GM23338 (cell line): ENCODE results near the gene SLC25A47. TPM values are rescaled to one million over a fixed set of nuclear protein-coding genes. Genes with fewer than 3 reads are reported as not detected.
A peak's percentile ranks its signal among the peaks of the same experiment; 100 is the strongest.

Experiments
- ATAC-seq: fragments of 200-7000 bp; cut with Tn5 transposase; 3 replicates; pipeline ENCODE4 v1.9.1; 2020
- DNase-seq: peaks from one replicate; pipeline ENCODE4 v3.0.0-alpha.2; 2015; ENCODE audit warnings: low spot score
- H2AFZ ChIP-seq: fragments of 200-600 bp; sonication (generic); 2 replicates; pipeline ENCODE4 v1.8.0; 2016; ENCODE audit warnings: antibody characterized with exemption, mild to moderate bottlenecking, moderate library complexity
- H3F3A ChIP-seq: fragments of 200-600 bp; sonication (generic); replicated peaks from 2 replicates; pipeline ENCODE4 v1.8.0; 2017; ENCODE audit warnings: antibody characterized with exemption, mixed run types, low read depth
- H3K27ac ChIP-seq: fragments of 200-600 bp; sonication (generic); 2 replicates; pipeline ENCODE4 v1.6.1; 2016; ENCODE audit warnings: low read depth
- H3K27me3 ChIP-seq: fragments of 200-600 bp; sonication (generic); 2 replicates; pipeline ENCODE4 v1.8.0; 2016; ENCODE audit warnings: mild to moderate bottlenecking, mixed run types, moderate library complexity; ENCODE audit not compliant: insufficient read depth
- H3K36me3 ChIP-seq: fragments of 200-600 bp; sonication (generic); 2 replicates; pipeline ENCODE4 v1.8.0; 2016; ENCODE audit warnings: mild to moderate bottlenecking; ENCODE audit not compliant: insufficient read depth
- H3K4me1 ChIP-seq: fragments of 200-600 bp; sonication (generic); 2 replicates; pipeline ENCODE4 v1.8.0; 2016; ENCODE audit warnings: mild to moderate bottlenecking, moderate library complexity; ENCODE audit not compliant: insufficient read depth
- H3K4me2 ChIP-seq: fragments of 200-600 bp; sonication (generic); 2 replicates; pipeline ENCODE4 v1.7.1; 2017; ENCODE audit warnings: mixed run types
- H3K4me3 ChIP-seq: fragments of 200-600 bp; sonication (generic); 2 replicates; pipeline ENCODE4 v1.6.1; 2016; ENCODE audit warnings: mixed run types
- H3K79me2 ChIP-seq: fragments of 200-600 bp; sonication (generic); replicated peaks from 2 replicates; pipeline ENCODE4 v1.8.0; 2017; ENCODE audit warnings: mild to moderate bottlenecking; ENCODE audit not compliant: insufficient read depth
- H3K9me2 ChIP-seq: fragments of 200-600 bp; sonication (generic); 2 replicates; pipeline ENCODE4 v1.8.0; 2017; ENCODE audit not compliant: insufficient read depth
- H4K20me1 ChIP-seq: fragments of 200-600 bp; sonication (generic); replicated peaks from 2 replicates; pipeline ENCODE4 v1.8.0; 2017; ENCODE audit warnings: mild to moderate bottlenecking; ENCODE audit not compliant: insufficient read depth
- H3K27ac Mint-ChIP-seq: 2 replicates; pipeline ENCODE4 v1.8.0; 2020; ENCODE audit warnings: inconsistent platforms, mild to moderate bottlenecking, moderate library complexity, mixed read lengths
- H3K27me3 Mint-ChIP-seq: 3 replicates; pipeline ENCODE4 v1.8.0; 2022; ENCODE audit warnings: low read depth, mild to moderate bottlenecking, moderate library complexity, mixed read lengths, inconsistent platforms; ENCODE audit not compliant: insufficient read depth, poor library complexity
- H3K36me3 Mint-ChIP-seq: 3 replicates; pipeline ENCODE4 v1.8.0; 2021; ENCODE audit warnings: low read depth, mild to moderate bottlenecking, inconsistent platforms, moderate library complexity, mixed read lengths
- H3K4me1 Mint-ChIP-seq: 3 replicates; pipeline ENCODE4 v1.8.0; 2020; ENCODE audit warnings: mild to moderate bottlenecking, inconsistent platforms, mixed read lengths
- H3K4me3 Mint-ChIP-seq: 3 replicates; pipeline ENCODE4 v1.8.0; 2021; ENCODE audit warnings: moderate library complexity, mild to moderate bottlenecking, inconsistent platforms, mixed read lengths
- H3K9me3 Mint-ChIP-seq: 3 replicates; pipeline ENCODE4 v1.8.0; 2020; ENCODE audit warnings: moderate library complexity, mild to moderate bottlenecking, inconsistent platforms, mixed read lengths
- CREB1 ChIP-seq: fragments of 250-450 bp; sonication (Bioruptor Pico); IDR thresholded peaks from 2 replicates; pipeline ENCODE4 v1.5.0; 2020; ENCODE audit warnings: low read depth, mild to moderate bottlenecking, moderate library complexity
- EZH2 ChIP-seq: fragments of 200-600 bp; sonication (generic); IDR thresholded peaks from one replicate; pipeline ENCODE4 v1.8.0; 2017; ENCODE audit warnings: antibody characterized with exemption, mild to moderate bottlenecking, low read depth; ENCODE audit not compliant: unreplicated experiment
- EZH2phosphoT487 ChIP-seq: fragments of 200-600 bp; sonication (generic); IDR thresholded peaks from one replicate; pipeline ENCODE4 v1.8.1; 2018; ENCODE audit warnings: antibody characterized with exemption; ENCODE audit not compliant: unreplicated experiment
- JUNB ChIP-seq: IDR thresholded peaks from one replicate; pipeline ENCODE4 v1.6.1; 2016; ENCODE audit warnings: antibody characterized with exemption; ENCODE audit not compliant: unreplicated experiment
- NANOG ChIP-seq: IDR thresholded peaks from 2 replicates; pipeline ENCODE4 v1.6.1; 2016; ENCODE audit warnings: antibody characterized with exemption, borderline replicate concordance
- POLR2AphosphoS5 ChIP-seq: IDR thresholded peaks from 2 replicates; pipeline ENCODE4 v1.6.1; 2016; ENCODE audit warnings: antibody characterized with exemption, low read depth
- STAT1 ChIP-seq: IDR thresholded peaks from one replicate; pipeline ENCODE4 v1.6.1; 2016; ENCODE audit warnings: antibody characterized with exemption; ENCODE audit not compliant: unreplicated experiment
- ZNF114 ChIP-seq: fragments of 250-450 bp; sonication (Bioruptor Pico); IDR thresholded peaks from 2 replicates; pipeline ENCODE4 v1.5.0; 2020; ENCODE audit warnings: mild to moderate bottlenecking, moderate library complexity
- ZNF331 ChIP-seq: fragments of 250-450 bp; sonication (Bioruptor Pico); IDR thresholded peaks from 2 replicates; pipeline ENCODE4 v1.5.0; 2020; ENCODE audit warnings: low read depth, mild to moderate bottlenecking, moderate library complexity
- polyA plus RNA-seq: library from polyadenylated mRNA; unstranded; fragments of >200 nt; fragmentation: Nextera tagmentation; extraction: Ambion mirVana; gene quantifications from 2 replicates; pipeline ENCODE4 v1.2.1, GENCODE V29; 2016
- total RNA-seq: library from RNA; depleted of rRNA; stranded (reverse); fragments of >200 nt; shearing (Covaris generic); gene quantifications from 2 replicates; pipeline ENCODE4 v1.2.3, GENCODE V29; 2014
- TF ChIP-seq, protein P1 (sequence below): fragments of 250-450 bp; sonication (Bioruptor Pico); IDR thresholded peaks from 2 replicates; pipeline ENCODE4 v1.5.0; 2020; ENCODE audit warnings: mild to moderate bottlenecking, moderate library complexity
- TF ChIP-seq, protein P2 (sequence below): IDR thresholded peaks from 2 replicates; pipeline ENCODE4 v1.6.1; 2016; ENCODE audit warnings: antibody characterized with exemption
- TF ChIP-seq, protein P3 (sequence below): IDR thresholded peaks from one replicate; pipeline ENCODE4 v1.6.1; 2018; ENCODE audit warnings: antibody characterized with exemption; ENCODE audit not compliant: unreplicated experiment
- TF ChIP-seq, protein P4 (sequence below), 2 experiments: fragments of 200-600 bp in 1 of 2; sonication (generic) in 1 of 2; conservative IDR thresholded peaks; 2 replicates each; pipeline versions ENCODE4 v1.5.1 to v1.6.1; 2016 to 2017; ENCODE audit warnings: antibody characterized with exemption in 2 of 2, low read depth in 2 of 2, mild to moderate bottlenecking in 2 of 2, moderate library complexity in 1 of 2

SLC25A47 gene
- total and polyA plus RNA-seq, 2 experiments from 2014 or later = not detected

DNA sequence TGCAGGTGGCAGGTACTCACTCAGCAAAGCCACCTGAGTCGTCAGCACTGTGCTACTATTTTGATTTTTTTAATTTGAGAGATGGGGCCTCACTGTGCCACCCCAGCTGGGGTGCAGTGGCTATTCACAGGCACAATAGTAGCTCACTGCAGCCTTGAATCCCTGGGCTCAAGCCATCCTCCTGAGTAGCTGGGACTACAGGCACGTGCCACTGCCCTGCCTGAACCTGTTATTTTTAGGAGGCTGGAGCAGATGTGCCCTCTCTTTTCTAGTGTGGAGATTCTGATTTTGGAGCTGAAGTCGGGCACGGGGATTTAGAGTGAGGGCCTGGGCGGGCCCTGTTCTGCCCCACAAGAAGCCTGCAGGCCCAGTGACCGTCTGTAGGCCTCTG lies 17.3 kb downstream of the SLC25A47 start:
- TF ChIP-seq STAT1 = no peak
- TF ChIP-seq, protein P1, sequence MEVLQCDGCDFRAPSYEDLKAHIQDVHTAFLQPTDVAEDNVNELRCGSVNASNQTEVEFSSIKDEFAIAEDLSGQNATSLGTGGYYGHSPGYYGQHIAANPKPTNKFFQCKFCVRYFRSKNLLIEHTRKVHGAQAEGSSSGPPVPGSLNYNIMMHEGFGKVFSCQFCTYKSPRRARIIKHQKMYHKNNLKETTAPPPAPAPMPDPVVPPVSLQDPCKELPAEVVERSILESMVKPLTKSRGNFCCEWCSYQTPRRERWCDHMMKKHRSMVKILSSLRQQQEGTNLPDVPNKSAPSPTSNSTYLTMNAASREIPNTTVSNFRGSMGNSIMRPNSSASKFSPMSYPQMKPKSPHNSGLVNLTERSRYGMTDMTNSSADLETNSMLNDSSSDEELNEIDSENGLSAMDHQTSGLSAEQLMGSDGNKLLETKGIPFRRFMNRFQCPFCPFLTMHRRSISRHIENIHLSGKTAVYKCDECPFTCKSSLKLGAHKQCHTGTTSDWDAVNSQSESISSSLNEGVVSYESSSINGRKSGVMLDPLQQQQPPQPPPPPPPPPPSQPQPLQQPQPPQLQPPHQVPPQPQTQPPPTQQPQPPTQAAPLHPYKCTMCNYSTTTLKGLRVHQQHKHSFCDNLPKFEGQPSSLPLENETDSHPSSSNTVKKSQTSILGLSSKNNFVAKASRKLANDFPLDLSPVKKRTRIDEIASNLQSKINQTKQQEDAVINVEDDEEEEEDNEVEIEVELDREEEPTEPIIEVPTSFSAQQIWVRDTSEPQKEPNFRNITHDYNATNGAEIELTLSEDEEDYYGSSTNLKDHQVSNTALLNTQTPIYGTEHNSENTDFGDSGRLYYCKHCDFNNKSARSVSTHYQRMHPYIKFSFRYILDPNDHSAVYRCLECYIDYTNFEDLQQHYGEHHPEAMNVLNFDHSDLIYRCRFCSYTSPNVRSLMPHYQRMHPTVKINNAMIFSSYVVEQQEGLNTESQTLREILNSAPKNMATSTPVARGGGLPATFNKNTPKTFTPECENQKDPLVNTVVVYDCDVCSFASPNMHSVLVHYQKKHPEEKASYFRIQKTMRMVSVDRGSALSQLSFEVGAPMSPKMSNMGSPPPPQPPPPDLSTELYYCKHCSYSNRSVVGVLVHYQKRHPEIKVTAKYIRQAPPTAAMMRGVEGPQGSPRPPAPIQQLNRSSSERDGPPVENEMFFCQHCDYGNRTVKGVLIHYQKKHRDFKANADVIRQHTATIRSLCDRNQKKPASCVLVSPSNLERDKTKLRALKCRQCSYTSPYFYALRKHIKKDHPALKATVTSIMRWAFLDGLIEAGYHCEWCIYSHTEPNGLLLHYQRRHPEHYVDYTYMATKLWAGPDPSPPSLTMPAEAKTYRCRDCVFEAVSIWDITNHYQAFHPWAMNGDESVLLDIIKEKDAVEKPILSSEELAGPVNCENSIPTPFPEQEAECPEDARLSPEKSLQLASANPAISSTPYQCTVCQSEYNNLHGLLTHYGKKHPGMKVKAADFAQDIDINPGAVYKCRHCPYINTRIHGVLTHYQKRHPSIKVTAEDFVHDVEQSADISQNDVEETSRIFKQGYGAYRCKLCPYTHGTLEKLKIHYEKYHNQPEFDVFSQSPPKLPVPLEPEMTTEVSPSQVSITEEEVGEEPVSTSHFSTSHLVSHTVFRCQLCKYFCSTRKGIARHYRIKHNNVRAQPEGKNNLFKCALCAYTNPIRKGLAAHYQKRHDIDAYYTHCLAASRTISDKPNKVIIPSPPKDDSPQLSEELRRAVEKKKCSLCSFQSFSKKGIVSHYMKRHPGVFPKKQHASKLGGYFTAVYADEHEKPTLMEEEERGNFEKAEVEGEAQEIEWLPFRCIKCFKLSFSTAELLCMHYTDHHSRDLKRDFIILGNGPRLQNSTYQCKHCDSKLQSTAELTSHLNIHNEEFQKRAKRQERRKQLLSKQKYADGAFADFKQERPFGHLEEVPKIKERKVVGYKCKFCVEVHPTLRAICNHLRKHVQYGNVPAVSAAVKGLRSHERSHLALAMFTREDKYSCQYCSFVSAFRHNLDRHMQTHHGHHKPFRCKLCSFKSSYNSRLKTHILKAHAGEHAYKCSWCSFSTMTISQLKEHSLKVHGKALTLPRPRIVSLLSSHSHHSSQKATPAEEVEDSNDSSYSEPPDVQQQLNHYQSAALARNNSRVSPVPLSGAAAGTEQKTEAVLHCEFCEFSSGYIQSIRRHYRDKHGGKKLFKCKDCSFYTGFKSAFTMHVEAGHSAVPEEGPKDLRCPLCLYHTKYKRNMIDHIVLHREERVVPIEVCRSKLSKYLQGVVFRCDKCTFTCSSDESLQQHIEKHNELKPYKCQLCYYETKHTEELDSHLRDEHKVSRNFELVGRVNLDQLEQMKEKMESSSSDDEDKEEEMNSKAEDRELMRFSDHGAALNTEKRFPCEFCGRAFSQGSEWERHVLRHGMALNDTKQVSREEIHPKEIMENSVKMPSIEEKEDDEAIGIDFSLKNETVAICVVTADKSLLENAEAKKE (CRISPR knock-in tag) = no peak
- TF ChIP-seq JUNB = no peak
- TF ChIP-seq ZNF114 = no peak
- TF ChIP-seq NANOG = no peak
- no peak for TF ChIP-seq EZH2
- TF ChIP-seq POLR2AphosphoS5 = no peak
- TF ChIP-seq, protein P2, sequence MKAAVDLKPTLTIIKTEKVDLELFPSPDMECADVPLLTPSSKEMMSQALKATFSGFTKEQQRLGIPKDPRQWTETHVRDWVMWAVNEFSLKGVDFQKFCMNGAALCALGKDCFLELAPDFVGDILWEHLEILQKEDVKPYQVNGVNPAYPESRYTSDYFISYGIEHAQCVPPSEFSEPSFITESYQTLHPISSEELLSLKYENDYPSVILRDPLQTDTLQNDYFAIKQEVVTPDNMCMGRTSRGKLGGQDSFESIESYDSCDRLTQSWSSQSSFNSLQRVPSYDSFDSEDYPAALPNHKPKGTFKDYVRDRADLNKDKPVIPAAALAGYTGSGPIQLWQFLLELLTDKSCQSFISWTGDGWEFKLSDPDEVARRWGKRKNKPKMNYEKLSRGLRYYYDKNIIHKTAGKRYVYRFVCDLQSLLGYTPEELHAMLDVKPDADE = no peak
- TF ChIP-seq, protein P3, sequence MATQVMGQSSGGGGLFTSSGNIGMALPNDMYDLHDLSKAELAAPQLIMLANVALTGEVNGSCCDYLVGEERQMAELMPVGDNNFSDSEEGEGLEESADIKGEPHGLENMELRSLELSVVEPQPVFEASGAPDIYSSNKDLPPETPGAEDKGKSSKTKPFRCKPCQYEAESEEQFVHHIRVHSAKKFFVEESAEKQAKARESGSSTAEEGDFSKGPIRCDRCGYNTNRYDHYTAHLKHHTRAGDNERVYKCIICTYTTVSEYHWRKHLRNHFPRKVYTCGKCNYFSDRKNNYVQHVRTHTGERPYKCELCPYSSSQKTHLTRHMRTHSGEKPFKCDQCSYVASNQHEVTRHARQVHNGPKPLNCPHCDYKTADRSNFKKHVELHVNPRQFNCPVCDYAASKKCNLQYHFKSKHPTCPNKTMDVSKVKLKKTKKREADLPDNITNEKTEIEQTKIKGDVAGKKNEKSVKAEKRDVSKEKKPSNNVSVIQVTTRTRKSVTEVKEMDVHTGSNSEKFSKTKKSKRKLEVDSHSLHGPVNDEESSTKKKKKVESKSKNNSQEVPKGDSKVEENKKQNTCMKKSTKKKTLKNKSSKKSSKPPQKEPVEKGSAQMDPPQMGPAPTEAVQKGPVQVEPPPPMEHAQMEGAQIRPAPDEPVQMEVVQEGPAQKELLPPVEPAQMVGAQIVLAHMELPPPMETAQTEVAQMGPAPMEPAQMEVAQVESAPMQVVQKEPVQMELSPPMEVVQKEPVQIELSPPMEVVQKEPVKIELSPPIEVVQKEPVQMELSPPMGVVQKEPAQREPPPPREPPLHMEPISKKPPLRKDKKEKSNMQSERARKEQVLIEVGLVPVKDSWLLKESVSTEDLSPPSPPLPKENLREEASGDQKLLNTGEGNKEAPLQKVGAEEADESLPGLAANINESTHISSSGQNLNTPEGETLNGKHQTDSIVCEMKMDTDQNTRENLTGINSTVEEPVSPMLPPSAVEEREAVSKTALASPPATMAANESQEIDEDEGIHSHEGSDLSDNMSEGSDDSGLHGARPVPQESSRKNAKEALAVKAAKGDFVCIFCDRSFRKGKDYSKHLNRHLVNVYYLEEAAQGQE = no peak
- no peak for TF ChIP-seq CREB1 (CRISPR knock-in tag)
- TF ChIP-seq, protein P4, sequence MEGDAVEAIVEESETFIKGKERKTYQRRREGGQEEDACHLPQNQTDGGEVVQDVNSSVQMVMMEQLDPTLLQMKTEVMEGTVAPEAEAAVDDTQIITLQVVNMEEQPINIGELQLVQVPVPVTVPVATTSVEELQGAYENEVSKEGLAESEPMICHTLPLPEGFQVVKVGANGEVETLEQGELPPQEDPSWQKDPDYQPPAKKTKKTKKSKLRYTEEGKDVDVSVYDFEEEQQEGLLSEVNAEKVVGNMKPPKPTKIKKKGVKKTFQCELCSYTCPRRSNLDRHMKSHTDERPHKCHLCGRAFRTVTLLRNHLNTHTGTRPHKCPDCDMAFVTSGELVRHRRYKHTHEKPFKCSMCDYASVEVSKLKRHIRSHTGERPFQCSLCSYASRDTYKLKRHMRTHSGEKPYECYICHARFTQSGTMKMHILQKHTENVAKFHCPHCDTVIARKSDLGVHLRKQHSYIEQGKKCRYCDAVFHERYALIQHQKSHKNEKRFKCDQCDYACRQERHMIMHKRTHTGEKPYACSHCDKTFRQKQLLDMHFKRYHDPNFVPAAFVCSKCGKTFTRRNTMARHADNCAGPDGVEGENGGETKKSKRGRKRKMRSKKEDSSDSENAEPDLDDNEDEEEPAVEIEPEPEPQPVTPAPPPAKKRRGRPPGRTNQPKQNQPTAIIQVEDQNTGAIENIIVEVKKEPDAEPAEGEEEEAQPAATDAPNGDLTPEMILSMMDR (conservative IDR thresholded peaks at IDR 0.05; ENCODE audit: low read depth in 2 of 2) = no peak
- no peak for TF ChIP-seq EZH2phosphoT487
- no peak for TF ChIP-seq ZNF331 (CRISPR knock-in tag)
- Mint-ChIP-seq H3K4me1 (no peaks in the 10 kb centered on the region; the same call in 2 of the 3 replicates), H3K27ac (peak overlapping the region; percentile 75; the same call in 1 of the 2 replicates), H3K4me3 (no peak overlapping the region), H3K27me3 (peaks cover 10% of the 10 kb centered on the region), H3K9me3 (peaks cover 3% of the 10 kb centered on the region; the same call in 2 of the 3 replicates), H3K36me3 (peaks cover 93% of the 10 kb centered on the region)
- Histone ChIP-seq H3K79me2 (no peaks in the 10 kb centered on the region), H2AFZ (no peak overlapping the region), H3F3A (no peaks in the 10 kb centered on the region), H3K27me3 (no peaks in the 10 kb centered on the region), H3K9me2 (no peaks in the 10 kb centered on the region), H3K4me1 (no peaks in the 10 kb centered on the region), H3K4me2 (no peak overlapping the region), H3K36me3 (peaks cover 29% of the 10 kb centered on the region), H3K27ac (no peak overlapping the region), H4K20me1 (no peaks in the 10 kb centered on the region), H3K4me3 (no peak overlapping the region)
- no peak for ATAC-seq
- DNase-seq = no peak
